Fibroblast of mammary gland (primary cell): ENCODE measurements around the gene TAF1B.

Experiments
- DNase-seq: peaks from one replicate; pipeline ENCODE4 v3.0.0-alpha.2; 2010; ENCODE audit warnings: low read depth
- H3K4me3 ChIP-seq: 2 replicates; pipeline ENCODE4 v1.5.1; 2011; ENCODE audit warnings: low read depth, mild to moderate bottlenecking, low read length, moderate library complexity; ENCODE audit not compliant: control insufficient read depth
- CTCF ChIP-seq: conservative IDR thresholded peaks from 2 replicates; pipeline ENCODE4 v1.5.1; 2011; ENCODE audit warnings: low read depth, low read length, inconsistent platforms; ENCODE audit not compliant: control insufficient read depth, insufficient read depth

The TAF1B gene

GRCh38 chr2:9879455-9880194 is 36.4 kb downstream of the TAF1B start:
- TF ChIP-seq CTCF, result no peak
- no peak for DNase-seq
- H3K4me3 ChIP-seq, result no peak overlapping the region

- no peak overlapping the region for H3K4me3 ChIP-seq
- DNase-seq, result no peak
- no peak for TF ChIP-seq CTCF
Observed at GRCh38 chr2:9883897-9884296, 40.6 kb downstream of the TAF1B start.

DNA sequence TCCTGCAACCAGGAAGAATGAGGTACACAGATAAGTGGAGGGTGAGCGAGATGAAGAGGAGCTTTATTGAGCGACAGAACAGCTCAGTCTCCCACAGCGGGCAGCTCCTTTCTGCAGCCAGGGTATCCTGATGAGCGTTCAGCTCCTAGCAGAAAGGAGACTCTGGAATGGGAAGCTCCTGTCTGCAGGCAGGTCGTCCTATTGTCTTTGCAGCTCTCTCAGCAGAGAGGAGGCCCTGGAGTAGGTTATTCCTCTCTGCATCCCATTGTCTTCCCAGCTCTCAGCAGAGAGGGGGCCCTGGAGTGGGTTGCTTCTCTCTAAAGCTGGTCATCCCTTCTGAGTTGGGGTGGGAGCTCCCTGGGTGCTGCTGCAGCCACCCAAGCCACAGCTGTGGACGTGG is 41.2 kb downstream of the TAF1B start:
- TF ChIP-seq CTCF, result no peak
- DNase-seq, result no peak
- H3K4me3 ChIP-seq, result no peak overlapping the region

- DNase-seq, result peak; percentile 63
- no peak for TF ChIP-seq CTCF
- no peak overlapping the region for H3K4me3 ChIP-seq
Observed at GRCh38 chr2:9885036-9885684, 41.9 kb downstream of the TAF1B start.

DNA sequence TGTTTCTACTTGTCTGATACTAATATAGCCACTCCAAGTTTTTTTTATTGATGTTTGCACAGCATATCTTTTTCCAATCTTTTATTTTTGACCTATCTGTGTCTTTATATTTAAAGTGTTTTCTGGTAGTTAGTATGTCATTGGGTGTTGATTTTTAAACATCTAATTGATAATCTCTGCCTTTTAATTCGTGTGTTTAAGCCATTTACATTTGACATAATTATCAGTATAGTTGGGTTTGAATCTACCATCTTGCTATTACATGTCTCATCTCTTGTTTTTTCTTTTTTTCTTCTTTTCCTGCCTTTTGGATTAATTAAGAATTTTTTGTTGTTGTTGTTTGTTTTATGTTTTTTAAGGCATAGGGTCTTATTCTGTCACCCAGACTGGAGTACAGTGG is 44.2 kb downstream of the TAF1B start:
- TF ChIP-seq CTCF, result no peak
- DNase-seq, result no peak
- H3K4me3 ChIP-seq, result no peak overlapping the region

- no peak overlapping the region for H3K4me3 ChIP-seq
- DNase-seq, result no peak
- no peak for TF ChIP-seq CTCF
Observed at GRCh38 chr2:9889812-9890261, 46.6 kb downstream of the TAF1B start.
